ENCODE data around the gene ADGRG1.

DNA sequence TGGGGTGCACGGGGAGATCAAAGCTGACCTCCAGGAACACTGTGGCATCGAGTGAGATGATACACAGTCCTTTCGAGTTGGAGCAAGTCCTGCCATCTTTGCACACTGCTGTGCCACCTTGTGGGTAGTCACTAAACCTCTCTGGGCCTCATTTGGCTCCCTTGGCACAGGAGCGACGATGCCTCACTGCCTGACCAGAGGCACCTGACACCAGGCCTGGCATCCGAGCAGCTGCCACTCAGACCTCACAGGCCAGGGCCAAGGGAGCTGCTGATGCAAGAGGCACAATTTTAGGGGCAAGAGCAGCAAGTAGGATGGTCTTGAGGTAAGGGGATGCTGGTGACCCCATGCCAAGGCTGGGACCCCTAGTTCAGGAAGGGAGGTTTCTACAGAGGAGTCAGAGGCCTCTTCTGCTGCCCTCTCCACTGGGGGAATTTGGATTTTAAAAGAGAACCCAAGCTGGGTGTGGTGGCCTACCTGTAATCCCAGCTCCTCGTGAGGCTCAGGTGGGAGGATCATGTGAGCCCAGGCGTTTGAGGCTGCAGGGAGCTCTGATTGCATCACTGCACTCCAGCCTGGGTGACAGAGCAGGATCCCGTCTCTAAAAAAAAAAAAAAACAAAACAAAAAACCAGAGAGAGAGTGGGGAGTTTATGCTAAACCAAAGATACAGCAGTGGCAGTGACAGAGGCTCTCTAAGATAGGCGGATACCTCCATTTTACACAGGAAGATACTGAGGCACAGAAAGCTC is 6.7 kb upstream of the ADGRG1 start:
- no peak for TF ChIP-seq CTCF (IDR thresholded peaks at IDR 0.05)
- TF ChIP-seq ZFX (IDR thresholded peaks at IDR 0.05; ENCODE audit: borderline replicate concordance) = no peak
